Right ventricle myocardium inferior (tissue), 1 donor: ENCODE data around the gene PNRC2. TPM values are rescaled to one million over a fixed set of nuclear protein-coding genes. Genes with fewer than 3 reads are reported as not detected.
"Not testable (repeated sequence)": the region's sequence is repeated elsewhere in the genome, so short reads cannot be mapped to it uniquely, and the experiment has no call there.

ENCODE experiments used
- ATAC-seq: fragments of 200-7000 bp; cut with Tn5 transposase; one replicate; pipeline ENCODE4 v1.9.1; 2020; ENCODE audit warnings: mild to moderate bottlenecking, moderate library complexity
- DNase-seq: peaks from one replicate; pipeline ENCODE4 v3.0.0; 2021; ENCODE audit errors: missing footprints
- intact Hi-C: fragments of 100-400 bp; cut with DNase I; formaldehyde crosslinking; loops from one replicate; pipeline ENCODE4 v1.11.0; 2022
- microRNA-seq: library from miRNA; unstranded; fragments of <30 nt; microRNA quantifications from one replicate; pipeline ENCODE4 v1.2.0, GENCODE V29; 2020
- total RNA-seq: library from RNA; stranded (reverse); fragmentation: NEBNext Ultra II Directional; extraction: Animal tissue kit (Norgen Biotek cat#: 25700); gene quantifications from one replicate; pipeline ENCODE4 v1.2.1, GENCODE V29; 2021
- donor health status: DM: no; HTN: yes; CAD: no; lungs with severe emphysema.

PNRC2 gene
- total RNA-seq, 1 donor from 2014 or later, result 85.8 TPM

DNA sequence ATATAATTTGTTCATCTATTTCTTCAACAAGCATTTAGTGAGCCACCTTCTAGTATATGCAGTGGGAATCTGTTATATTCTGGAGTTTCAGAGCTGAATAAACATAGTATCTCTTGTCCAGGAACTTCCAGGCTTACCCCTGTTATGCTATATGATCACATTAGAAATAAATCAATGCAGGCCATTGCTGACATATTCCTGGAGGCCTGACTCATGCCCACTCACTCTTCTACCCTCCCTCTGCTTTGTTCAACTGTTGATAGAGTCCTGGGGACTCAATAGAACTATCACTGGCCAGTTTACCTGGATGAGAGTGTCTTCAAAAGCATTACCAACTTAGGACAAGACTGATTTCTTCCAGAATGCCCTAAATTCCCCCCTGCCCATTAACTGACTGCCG, 49.8 kb downstream of the PNRC2 start:
- DNase-seq, result no peak
- intact Hi-C loops, result no loop called here
- ATAC-seq, result no peak

GRCh38 chr1:24010650-24011049, 51.0 kb downstream of the PNRC2 start:
- no peak for ATAC-seq
- intact Hi-C loops, result no loop called here
- no peak for DNase-seq

DNA sequence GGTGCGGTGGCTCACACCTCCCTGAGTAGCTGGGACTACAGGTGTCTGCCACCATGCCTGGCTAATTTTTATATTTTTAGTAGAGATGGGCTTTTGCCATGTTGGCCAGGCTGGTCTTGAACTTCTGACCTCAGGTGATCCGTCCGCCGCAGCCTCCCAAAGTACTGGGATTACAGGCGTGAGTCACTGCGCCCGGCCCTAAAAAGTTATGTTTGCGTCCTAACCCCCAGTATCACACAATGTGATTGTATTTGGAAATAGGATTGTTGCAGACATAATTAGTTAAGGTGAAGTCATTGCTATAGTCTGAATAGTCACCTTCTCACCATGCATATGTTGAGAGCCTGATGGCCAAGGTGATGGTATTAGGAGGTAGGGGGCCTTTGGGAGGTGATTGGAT, 53.2 kb downstream of the PNRC2 start:
- ATAC-seq, intact Hi-C loops, DNase-seq: not testable (repeated sequence)

Small RNA genes lying within 50 kb of the gene (microRNA-seq; reads per million reads assigned to microRNA genes)
- gene MIR378F, result not detected

Other genes starting within 250 kb of the PNRC2 start
- gene ELOA, start 216.4 kb upstream of the PNRC2 start, total RNA-seq, result 37.7 TPM
- 42.7 TPM for gene PITHD1, start 181.4 kb upstream of the PNRC2 start, total RNA-seq
- gene LYPLA2, start 168.7 kb upstream of the PNRC2 start, total RNA-seq, result 32.1 TPM
- gene GALE, start 159.1 kb upstream of the PNRC2 start, total RNA-seq, result 7.8 TPM
- gene HMGCL, start 134.4 kb upstream of the PNRC2 start, total RNA-seq, result 32.8 TPM
- 12.2 TPM for gene FUCA1, start 91.5 kb upstream of the PNRC2 start, total RNA-seq
- not detected for gene CNR2, start 46.5 kb upstream of the PNRC2 start, total RNA-seq
- 51.9 TPM for gene SRSF10, start 20.5 kb downstream of the PNRC2 start, total RNA-seq
- 403 TPM for gene MYOM3, start 152.3 kb downstream of the PNRC2 start, total RNA-seq
- 0.24 TPM for gene IL22RA1, start 183.3 kb downstream of the PNRC2 start, total RNA-seq
- gene IFNLR1, start 227.5 kb downstream of the PNRC2 start, total RNA-seq, result 2.8 TPM